ENCODE measurements around the gene ECT2L. TPM values are rescaled to one million over a fixed set of nuclear protein-coding genes. Genes with fewer than 3 reads are reported as not detected.

ECT2L gene
- total RNA-seq, 1 experiment from 2014 or later = not detected

DNA sequence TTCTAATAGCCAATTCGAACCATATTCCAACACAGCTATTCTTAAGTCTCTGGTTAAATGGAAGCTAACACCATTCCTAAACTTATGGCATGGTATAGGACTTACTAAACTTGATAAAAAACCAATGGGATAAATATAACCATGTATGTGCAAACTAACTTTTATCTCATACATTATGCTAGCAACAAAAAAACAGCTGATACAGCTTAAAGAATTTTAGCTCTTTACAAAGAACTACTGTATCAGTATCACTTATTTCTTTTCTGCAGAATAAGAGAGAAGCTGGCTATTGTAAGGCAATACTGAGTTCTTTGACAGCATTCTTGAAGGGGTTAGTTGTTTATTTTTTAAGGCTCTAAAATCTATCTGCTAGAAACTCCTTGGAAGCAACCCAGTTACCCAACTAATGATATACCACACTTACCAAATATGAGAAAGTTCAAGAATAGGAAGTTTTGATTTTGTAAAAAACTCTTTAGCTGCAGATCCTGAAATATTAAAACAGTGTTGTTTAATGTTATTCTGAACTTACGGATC, 147.3 kb downstream of the ECT2L start:
- no peaks in the 10 kb centered on the region for H3K27me3 ChIP-seq (replicated peaks; ENCODE audit: control insufficient read depth, insufficient read depth, low read length)
- CTCF ChIA-PET = no interaction called here
- H3K9me3 Mint-ChIP-seq (ENCODE audit: unreplicated experiment) = no peaks in the 10 kb centered on the region
- H3K4me1 Mint-ChIP-seq (ENCODE audit: low read depth, unreplicated experiment) = peaks cover 12% of the 10 kb centered on the region
- TF ChIP-seq CTCF (IDR thresholded peaks at IDR 0.05; ENCODE audit: insufficient read depth in 1 of 2, low read depth in 1 of 2, low read length in 1 of 2, severe bottlenecking in 1 of 2, unreplicated experiment in 1 of 2) = no peak
- peaks cover 46% of the 10 kb centered on the region for H3K36me3 Mint-ChIP-seq (ENCODE audit: insufficient read depth, unreplicated experiment)
- H3K4me3 ChIP-seq (ENCODE audit: low read depth, low read length) = no peak overlapping the region
- H3K36me3 ChIP-seq (ENCODE audit: control insufficient read depth, insufficient read depth, low read length) = no peaks in the 10 kb centered on the region
- H3K27me3 Mint-ChIP-seq (ENCODE audit: insufficient read depth, unreplicated experiment) = no peaks in the 10 kb centered on the region
- no peak overlapping the region for H3K4me3 Mint-ChIP-seq (ENCODE audit: unreplicated experiment)
- no peaks in the 10 kb centered on the region; the same call in 1 of the 2 replicates for H3K9me3 ChIP-seq
- intact Hi-C loops (cut with micrococcal nuclease; ENCODE audit: unreplicated experiment) = no loop called here
- DNase-seq = no peak
- no TSS peak for BruUV-seq (replicated peaks)
- POLR2A ChIA-PET = no interaction called here
- H3K4me1 ChIP-seq = peaks cover 1% of the 10 kb centered on the region; the same call in 1 of the 2 replicates
- H3K27ac Mint-ChIP-seq (ENCODE audit: unreplicated experiment) = no peak overlapping the region

DNA sequence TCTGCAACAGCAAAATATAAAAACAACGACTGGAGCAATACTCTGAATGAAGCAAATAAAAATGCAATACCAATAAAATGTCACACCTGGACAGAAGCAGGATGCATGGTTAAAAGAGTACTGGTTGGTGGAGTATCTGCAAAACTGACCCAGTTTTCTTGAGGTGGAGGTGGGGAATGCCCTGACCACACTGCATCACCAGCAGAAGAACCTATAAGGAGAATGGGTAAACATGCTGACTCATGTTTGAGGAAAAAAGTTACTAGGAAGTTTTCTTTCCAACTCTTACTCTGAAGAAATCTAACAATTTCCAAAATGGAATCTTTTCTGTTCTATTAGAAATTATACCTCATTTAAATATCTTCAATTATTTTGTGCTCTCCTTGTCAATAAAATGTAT, 148.5 kb downstream of the ECT2L start:
- Histone ChIP-seq H3K9me3 (no peaks in the 10 kb centered on the region), H3K27me3 (replicated peaks; ENCODE audit: control insufficient read depth, insufficient read depth, low read length) (no peaks in the 10 kb centered on the region), H3K4me3 (ENCODE audit: low read depth, low read length) (no peak overlapping the region), H3K36me3 (ENCODE audit: control insufficient read depth, insufficient read depth, low read length) (no peaks in the 10 kb centered on the region), H3K4me1 (peaks cover 14% of the 10 kb centered on the region)
- no peaks in the 10 kb centered on the region for H3K27me3 Mint-ChIP-seq (ENCODE audit: insufficient read depth, unreplicated experiment)
- intact Hi-C loops (cut with micrococcal nuclease; ENCODE audit: unreplicated experiment) = loop anchor here (2.0 kb wide), 1 partner anchor 128 kb away; no protein-coding TSS in a partner anchor
- no peak overlapping the region for H3K27ac Mint-ChIP-seq (ENCODE audit: unreplicated experiment)
- H3K36me3 Mint-ChIP-seq (ENCODE audit: insufficient read depth, unreplicated experiment) = peaks cover 49% of the 10 kb centered on the region
- no TSS peak for BruUV-seq (replicated peaks)
- H3K4me1 Mint-ChIP-seq (ENCODE audit: low read depth, unreplicated experiment) = peaks cover 22% of the 10 kb centered on the region
- no peak overlapping the region for H3K4me3 Mint-ChIP-seq (ENCODE audit: unreplicated experiment)
- CTCF ChIA-PET = no interaction called here
- no peak for DNase-seq
- POLR2A ChIA-PET = no interaction called here
- H3K9me3 Mint-ChIP-seq (ENCODE audit: unreplicated experiment) = no peaks in the 10 kb centered on the region
- no peak for TF ChIP-seq CTCF (IDR thresholded peaks at IDR 0.05; ENCODE audit: insufficient read depth in 1 of 2, low read depth in 1 of 2, low read length in 1 of 2, severe bottlenecking in 1 of 2, unreplicated experiment in 1 of 2)

DNA sequence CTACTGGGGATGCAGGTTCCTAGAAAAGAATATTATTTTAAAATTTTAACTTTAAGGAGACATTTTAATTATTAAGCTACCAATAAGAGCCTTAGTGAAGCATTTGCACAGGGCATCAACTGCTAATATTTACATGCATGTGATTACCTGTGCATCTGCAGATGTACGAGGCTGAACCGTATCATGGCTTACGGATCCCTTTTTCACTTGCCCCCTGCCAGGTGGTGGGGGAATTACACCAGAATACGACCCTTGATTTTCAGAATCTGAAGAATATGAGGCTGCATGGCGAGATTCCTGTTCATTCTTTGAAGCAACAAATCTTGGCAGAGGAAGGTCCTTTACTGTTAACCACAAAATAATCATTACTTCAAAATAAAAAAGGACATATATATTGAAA, 149.5 kb downstream of the ECT2L start:
- POLR2A ChIA-PET = no interaction called here

More for the DNA sequence above, 149.5 kb downstream of the ECT2L start:
- Mint-ChIP-seq H3K27me3 (ENCODE audit: insufficient read depth, unreplicated experiment) (no peaks in the 10 kb centered on the region), H3K4me1 (ENCODE audit: low read depth, unreplicated experiment) (peaks cover 22% of the 10 kb centered on the region), H3K27ac (ENCODE audit: unreplicated experiment) (no peak overlapping the region), H3K4me3 (ENCODE audit: unreplicated experiment) (no peak overlapping the region), H3K36me3 (ENCODE audit: insufficient read depth, unreplicated experiment) (peaks cover 48% of the 10 kb centered on the region), H3K9me3 (ENCODE audit: unreplicated experiment) (no peaks in the 10 kb centered on the region)
- H3K9me3 ChIP-seq = no peaks in the 10 kb centered on the region
- no peaks in the 10 kb centered on the region for H3K27me3 ChIP-seq (replicated peaks; ENCODE audit: control insufficient read depth, insufficient read depth, low read length)
- H3K4me3 ChIP-seq (ENCODE audit: low read depth, low read length) = no peak overlapping the region
- CTCF ChIA-PET = interaction anchor here (1.1 kb wide), 1 partner anchor 44 kb away, joined by 3 read pairs; no protein-coding TSS in a partner anchor
- no peaks in the 10 kb centered on the region for H3K36me3 ChIP-seq (ENCODE audit: control insufficient read depth, insufficient read depth, low read length)
- peak; percentile 36 to 46 for DNase-seq
- peak; percentile 32 to 45 for TF ChIP-seq CTCF (IDR thresholded peaks at IDR 0.05; ENCODE audit: insufficient read depth in 1 of 2, low read depth in 1 of 2, low read length in 1 of 2, severe bottlenecking in 1 of 2, unreplicated experiment in 1 of 2)
- peaks cover 14% of the 10 kb centered on the region for H3K4me1 ChIP-seq
- no TSS peak for BruUV-seq (replicated peaks)
- intact Hi-C loops (cut with micrococcal nuclease; ENCODE audit: unreplicated experiment) = loop anchor here (2.0 to 5.0 kb wide), 2 partner anchors 82 to 129 kb away; partner anchors contain the start of gene ABRACL

Data from Caco-2 (cell line).